Measurements from ENCODE around the gene FN1.

- TF ChIP-seq CTCF (IDR thresholded peaks at IDR 0.05) (peak in 2 of 6 experiments; percentile 10 to 41), POLR2A (IDR thresholded peaks at IDR 0.05) (peak in 3 of 4 donors; percentile 33 to 76 (median 45)), POLR2AphosphoS5 (IDR thresholded peaks at IDR 0.05) (peak; percentile 60 to 69), EP300 (IDR thresholded peaks at IDR 0.05) (peak in 1 of 4 donors; percentile 47)
Measured at GRCh38 chr2:215311625-215312396, 124.1 kb downstream of the FN1 start, which contains the start of gene ATIC.
